GM19043 (cell line): Measurements from ENCODE around the gene SMIM7.
"Not testable (repeated sequence)": the region's sequence is repeated elsewhere in the genome, so short reads cannot be mapped to it uniquely, and the experiment has no call there.

Experiments
- ATAC-seq: cut with Tn5 transposase; IDR thresholded peaks from one replicate; pipeline ENCODE4 v1.9.1; 2021; ENCODE audit warnings: low read depth; ENCODE audit not compliant: unreplicated experiment

The SMIM7 gene

DNA sequence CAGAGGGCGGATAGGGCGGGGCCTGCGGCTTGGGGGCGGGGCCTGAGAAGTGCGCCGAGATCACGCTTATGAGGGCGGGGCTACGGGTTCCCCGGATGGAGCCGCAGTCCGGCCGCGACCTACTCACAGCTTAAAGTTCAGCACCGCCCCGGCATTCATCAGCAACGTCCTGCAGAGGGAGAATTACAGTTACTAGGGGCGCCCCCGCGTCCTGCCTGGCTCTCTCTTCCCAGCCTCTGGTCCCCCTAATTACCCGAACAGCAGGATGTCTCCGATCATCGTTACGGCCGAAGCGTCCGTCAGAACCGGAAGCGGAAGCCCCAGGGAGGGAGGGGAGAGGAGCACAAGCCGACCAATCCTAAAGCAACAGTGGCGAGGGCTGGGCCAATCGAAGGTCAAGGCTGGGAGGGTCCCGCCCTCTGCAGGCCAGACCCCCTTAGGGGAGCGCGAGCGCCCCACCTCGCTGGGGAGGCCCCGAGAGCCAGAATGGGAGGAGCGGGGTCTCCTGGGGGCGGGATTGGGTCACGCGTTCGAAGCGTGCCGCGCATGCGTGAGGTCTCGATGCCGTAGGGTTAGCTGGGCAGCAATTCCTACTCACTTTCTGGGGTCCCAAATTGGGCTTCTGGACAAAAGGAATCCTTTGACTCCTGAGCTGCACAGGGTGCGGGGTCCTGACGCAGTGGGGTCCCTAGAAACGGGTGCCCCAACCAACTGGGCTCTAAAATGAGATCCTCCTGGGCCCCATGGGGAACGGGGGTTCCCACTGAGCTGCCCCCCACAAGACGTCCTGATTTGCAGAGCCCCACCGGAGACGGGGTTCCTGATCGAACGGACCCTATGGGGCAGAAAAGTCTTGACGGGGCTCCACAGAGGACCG lies at the start of gene SMIM7:
TSS of gene SMIM7 (minus strand) at position 313 of the 877 bp plus-strand sequence. CDS start at position 279, 34 bp downstream.
- peak; percentile 86 for ATAC-seq

DNA sequence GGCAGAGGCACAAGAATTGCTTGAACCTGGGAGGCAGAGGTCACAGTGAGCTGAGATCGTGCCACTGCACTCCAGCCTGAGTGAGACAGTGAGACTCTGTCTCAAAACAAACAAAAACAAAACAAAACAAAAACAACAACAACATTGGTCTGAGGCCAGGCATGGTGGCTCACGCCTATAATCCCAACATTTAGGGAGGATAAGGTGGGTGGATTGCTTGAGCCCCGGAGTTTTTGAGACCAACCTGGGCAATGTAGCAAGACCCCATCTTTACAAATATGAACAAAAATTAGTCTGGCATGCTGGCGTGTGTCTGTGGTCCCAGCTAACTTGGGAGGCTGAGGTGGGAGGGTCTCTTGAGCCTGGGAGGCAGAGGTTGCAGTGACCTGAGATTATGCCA lies 43.7 kb upstream of the SMIM7 start:
- no peak for ATAC-seq

DNA sequence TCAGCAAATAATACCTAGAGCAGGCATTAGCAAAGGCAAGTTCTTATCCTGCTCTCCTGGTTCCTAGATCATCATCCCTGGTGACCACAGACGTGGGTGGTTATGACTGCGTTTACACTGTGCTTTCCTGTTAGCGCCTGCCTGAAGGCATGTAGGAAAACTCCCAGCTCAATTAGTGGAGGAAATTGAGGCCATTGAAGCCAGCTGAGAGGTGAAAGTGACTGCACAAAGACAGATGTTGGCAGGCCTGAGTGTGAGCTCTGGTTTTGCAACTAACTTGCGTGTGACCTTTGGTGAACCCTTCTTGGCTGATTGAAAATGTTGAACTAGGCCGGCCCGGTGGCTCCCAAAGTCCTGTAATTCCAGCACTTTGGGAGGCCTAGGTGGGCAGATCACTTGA lies 42.2 kb upstream of the SMIM7 start:
- ATAC-seq = no peak

DNA sequence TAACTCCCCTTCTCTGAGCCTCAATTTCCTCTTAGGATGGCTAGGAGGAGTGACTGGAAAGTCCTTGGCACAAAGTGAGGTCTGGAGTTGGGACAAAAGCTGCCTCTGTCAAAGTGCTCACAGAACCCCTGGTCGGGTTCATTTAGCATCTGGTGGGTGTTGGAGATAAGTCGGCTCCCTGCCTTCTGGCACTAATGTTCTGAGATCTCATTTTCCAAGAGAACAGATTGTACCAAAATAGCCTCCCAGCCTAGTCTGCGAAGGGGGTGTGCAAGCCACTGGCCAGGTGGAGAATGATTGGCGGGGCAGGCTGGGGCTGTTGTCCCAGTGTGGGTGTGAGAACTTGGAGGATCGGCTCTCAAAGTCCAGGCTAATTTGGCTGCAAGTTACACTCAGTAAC lies 39.0 kb upstream of the SMIM7 start:
- no peak for ATAC-seq

DNA sequence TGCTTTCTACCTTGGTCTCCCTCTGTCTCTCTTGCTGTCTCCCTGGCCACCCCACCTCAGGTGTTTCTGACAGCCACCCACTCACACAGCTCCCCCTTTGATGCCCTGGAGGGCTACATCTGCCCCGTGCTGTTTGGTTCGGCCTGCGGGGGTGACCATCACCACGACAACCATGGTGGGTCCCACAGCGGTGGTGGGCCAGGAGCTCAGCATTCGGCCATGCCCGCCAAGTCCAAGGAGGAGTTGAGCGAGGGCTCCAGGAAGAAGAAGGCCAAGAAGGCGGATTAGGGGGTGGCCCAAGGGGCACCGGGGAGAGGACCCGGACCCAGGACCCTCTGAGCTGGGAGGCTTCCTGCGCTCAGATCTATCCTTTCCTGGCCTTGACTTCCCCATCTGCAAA lies 28.1 kb upstream of the SMIM7 start:
- no peak for ATAC-seq

DNA sequence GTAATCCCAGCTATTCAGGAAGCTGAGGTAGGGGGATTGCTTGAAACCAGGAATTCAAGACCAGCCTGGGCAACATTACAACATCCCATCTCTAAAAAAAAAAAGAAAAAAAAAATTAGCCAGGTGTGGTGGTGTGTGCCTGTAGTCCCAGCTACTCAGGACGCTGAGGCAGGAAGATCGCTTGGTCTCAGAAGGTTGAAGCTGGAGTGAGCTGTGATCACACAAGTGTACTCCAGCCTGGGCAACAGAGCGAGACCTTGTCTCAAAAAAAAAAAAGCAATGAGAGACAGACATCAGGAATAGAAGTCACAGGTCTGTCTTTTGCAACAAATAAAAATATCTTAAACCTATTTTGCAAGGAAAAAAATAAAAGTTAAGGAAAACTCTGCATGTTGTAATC lies 24.3 kb upstream of the SMIM7 start:
- no peak for ATAC-seq

DNA sequence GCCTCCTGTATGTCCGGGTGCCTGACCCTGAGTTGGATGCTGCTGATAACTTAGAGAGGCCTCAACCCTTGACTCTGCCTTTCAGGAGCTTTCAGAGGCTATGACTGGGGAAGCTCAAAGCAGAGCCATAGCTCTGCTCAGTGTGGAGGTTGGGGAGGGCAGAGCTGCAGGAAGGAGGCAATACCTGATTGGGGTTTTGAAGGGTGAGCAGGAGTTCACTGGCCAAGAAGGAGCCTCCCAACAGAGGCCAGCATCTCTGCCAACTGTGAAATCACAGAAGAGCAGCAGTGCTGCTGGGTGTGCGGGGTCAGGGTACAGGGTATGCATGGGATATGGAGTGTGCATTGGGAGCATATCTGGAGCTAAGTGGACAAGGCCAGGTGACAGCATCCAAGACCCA lies 22.6 kb upstream of the SMIM7 start:
- no peak for ATAC-seq

DNA sequence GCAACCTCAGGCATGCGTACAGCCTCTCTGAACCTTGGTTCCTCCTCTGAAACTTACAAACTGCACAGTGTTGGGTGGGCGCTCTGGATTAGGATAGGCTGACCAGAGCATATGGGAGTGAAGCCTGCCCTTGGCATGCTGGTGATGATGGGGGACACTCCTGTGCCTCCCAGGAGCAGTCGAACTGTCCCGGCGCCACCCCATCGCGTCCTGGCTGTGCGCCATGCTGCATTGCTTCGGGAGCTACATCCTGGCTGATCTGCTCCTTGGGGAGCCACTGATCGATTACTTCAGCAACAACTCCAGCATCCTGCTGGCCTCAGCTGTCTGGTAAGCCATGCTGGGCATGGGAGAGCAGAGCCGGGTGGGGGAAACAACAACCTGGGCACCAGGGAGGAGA lies 19.9 kb upstream of the SMIM7 start:
- no peak for ATAC-seq

DNA sequence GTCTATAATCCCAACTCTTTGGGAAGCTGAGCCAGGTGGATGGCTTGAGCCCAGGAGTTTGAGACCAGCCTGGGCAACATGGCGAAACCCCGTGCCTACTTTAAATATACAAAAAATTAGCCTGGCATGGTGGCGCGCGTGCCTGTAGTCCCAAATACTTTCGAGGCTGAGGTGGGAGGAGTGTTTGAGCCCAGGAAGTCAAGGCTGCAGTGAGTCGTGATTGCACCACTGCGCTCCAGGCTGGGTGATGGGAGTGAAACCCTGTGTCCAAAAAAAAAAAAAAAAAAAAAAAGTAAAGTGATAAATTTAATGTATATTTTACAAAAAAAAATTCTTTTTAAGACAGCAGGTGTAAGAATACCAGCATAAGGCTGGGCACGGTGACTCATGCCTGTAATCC lies 18.6 kb upstream of the SMIM7 start:
- ATAC-seq = no peak

DNA sequence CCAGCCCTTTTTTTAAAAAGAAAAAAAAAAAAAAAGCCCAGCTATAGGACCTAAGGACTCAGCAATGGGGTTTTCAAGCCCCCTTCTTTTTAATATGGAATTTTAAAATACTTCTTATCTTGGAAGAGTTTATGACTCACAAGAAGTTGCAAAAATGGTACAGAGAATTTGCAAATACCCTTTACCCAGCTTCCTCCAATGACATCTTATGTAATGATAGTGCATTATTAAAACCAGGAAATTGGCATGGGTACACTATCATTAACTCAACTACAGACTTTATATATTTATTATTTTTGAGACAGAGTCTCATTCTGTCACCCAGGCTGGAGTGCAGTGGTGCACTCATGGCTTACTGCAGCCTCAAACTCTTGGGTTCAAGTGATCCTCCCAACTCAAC lies 17.1 kb upstream of the SMIM7 start:
- no peak for ATAC-seq

DNA sequence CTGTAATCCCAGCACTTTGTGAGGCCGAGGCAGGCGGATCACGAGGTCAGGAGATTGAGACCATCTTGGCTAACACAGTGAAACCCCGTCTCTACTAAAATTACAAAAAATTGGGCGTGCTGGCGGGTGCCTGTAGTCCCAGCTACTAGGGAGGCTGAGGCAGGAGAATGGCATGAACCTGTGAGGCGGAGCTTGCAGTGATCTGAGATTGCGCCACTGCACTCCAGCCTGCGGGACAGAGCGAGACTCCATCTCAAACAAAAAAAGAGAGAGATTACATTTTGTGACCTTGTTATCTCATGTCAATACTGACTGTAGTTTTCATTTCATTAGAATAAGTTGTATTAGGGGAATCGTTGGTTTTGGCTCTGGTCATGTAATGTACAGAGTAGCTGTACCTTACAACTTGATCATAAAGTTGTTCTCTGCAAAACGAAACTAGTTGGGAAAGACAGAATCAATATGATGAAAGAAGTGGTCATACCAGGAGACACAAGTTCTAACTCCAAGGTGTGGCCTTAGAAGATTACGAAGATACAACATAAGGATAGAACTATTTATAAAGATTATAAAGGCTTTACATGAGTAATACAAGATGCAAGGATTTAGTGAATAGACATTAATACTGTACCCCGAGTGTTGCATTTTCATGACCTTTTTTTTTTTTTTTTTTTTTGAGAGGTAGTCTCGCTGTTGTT lies 16.3 kb upstream of the SMIM7 start:
- ATAC-seq = no peak

DNA sequence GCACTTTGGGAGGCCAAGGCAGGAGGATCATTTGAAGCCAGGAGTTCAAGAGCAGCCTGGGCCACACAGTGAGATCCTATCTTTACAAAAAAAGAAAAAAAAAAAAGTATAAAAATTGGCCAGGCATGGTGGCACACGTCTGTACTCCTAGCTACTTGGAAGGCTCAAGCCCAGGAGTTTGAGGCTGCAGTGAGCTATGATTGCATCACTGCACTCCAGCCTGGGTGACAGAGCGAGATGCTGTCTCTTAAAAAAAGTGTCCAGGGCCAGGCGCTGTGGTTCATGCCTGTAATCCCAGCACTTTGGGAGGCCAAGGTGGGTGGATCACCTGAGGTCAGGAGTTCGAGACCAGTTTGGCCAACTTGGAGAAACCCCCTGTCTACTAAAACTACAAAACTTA lies 13.9 kb upstream of the SMIM7 start:
- ATAC-seq = not testable (repeated sequence)

DNA sequence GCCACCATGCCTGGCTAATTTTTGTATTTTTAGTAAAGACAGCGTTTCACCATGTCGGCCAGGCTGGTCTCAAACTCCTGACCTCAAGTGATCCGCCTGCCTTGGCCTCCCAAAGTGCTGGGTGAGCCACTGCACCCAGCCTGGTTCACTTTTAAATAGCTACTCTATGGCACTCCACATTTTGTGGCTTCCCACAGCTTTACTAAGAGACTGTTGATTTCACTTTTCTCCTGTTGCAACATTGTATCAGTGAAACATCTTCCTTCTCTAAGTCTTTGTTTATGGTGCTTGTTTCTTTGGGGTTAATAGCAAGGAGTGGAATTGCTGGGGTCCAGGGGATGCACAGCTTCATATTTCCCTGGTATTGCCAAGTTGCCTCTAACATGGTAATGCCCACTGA lies 13.3 kb upstream of the SMIM7 start:
- no peak for ATAC-seq

DNA sequence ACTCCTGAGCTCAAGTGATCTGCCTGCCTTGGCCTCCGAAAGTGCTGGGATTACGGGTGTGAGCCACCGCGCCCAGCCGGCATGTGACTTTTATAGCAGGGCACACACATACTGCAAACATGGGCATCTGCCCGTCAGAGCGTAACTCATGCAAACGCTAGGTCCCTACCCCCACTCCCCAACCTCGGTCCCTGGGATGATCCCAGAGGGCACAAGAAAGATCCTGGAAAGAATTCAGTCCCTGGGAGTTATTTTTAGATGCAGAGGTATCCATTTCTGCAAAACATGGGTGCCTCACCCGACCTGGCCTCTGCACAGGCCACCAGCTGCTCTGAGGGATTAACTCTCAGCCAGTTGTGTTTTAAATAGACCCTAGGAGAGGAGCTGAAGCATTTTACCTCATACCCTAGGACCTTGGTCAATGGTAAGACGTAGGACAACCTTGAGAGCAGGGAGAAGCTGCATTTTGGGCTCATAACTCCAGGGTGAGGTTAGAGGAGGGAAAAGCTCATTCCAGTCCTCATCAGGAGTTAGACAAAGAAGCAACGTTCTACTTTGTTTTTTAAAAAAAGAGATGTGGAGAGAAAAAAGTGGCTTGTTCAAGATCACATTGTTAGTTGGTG lies 11.8 kb upstream of the SMIM7 start:
- ATAC-seq = no peak

DNA sequence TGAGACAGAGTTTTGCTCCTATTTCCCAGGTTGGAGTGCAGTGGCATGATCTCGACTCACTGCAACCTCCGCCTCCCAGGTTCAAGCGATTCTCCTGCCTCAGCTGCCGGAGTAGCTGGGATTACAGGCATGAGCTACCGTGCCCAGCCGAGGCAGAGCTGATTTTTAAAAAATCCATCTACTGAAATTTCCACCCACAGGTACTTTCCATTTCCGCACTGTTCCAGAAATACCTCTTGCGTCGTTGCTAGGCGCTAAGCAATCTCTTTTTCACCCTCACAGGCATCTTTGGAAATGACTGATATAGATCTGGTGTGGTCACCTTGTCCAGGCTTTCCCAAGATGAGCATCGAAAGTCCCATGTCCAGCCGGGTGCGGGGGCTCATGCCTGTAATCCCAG lies 10.3 kb upstream of the SMIM7 start:
- no peak for ATAC-seq

DNA sequence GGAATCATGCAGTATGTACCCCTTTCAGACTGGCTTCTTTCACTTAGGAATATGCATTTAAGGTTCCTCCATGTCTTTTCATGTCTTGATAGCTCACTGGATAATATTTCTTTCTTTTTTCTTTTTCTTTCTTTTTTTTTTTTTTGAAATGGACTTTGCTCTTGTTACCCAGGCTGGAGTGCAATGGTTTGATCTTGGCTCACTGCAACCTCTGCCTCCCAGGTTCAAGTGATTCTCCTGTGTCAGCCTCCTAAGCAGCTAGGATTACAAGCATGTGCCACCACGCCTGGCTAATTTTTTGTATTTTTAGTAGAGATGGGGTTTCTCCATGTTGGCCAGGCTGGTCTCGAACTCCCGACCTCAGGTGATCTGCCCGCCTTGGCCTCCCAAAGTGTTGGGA lies 8.8 kb upstream of the SMIM7 start:
- not testable (repeated sequence) for ATAC-seq

DNA sequence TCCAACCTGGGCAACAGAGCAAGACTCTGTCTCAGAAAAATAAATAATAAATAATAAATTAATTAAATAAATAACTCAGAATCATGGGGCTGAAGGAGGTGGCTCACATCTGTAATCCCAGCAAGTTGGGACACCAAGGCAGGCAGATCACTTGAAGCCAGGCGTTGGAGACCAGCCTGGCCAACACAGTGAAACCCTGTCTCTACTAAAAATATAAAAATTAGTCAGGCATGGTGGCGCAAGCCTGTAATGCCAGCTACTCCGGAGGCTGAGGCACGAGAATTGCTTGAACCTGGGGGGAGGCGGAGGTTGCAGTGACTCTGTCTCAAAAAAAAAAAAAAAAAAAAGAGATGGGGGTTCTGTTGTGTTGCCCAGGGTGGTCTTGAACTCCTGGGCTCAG lies 8.2 kb upstream of the SMIM7 start:
- no peak for ATAC-seq

DNA sequence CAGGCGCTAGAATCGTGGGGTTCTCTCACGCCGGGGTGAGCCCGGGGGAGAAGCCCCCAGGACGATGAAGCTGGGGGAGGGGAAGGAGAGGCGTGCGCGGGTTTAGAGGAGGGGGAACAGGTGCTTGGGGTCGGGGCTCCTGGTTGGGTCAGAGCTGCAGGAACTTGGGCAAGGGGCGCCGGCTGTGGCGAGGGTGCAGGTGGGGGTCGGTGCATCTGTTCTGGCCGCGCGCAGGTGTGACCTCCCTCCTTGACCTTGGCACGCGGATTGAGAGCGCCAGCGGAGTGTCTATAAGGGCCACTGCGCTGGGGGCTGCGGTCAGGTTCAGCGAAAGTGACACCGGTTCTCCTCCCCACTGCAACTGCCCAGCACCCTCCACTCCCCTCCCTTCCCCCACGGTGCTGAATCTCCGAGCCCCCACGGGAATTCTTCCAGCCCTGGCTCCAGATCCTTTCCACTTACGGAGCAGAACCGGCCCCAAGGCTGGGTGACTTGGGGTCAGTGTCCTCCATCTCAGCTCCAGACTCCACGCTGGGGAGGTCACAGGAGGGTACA lies 1.6 kb upstream of the SMIM7 start:
- no peak for ATAC-seq

DNA sequence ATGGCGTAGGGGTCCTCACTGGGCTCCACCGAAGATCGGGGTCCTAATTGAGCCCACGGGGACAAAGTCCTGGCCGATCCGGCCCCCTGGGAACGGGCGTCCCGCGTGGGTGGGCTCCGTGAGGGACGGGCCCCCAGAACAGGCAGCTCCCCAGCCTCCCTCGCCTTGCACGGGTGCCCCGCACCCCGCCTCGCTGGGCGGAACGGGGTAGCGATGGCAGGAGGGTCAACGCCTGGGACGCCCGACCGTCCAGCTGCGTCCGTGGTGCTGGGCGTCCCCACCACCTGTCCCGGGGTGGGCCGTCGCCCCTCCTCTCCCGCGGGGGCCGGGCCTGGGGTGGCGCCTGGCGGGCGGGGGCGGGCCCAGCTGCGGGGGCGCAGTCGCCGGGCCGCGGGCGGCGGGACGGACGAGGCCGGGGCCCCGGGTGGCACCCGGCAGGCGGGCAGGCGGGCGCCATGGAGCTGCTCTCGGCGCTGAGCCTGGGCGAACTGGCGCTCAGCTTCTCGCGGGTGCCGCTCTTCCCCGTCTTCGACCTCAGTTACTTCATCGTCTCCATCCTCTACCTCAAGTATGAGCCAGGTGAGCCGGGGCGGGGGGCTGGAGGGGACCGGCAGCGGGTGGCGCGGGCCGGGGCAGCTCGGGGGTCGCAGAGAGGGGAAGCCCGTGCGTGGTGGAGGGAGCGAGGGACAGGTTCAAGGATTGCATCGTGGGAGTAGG lies 977 bp upstream of the SMIM7 start, which contains the start of gene TMEM38A:
TSS of gene TMEM38A (plus strand) at position 377 of the 717 bp plus-strand sequence. CDS start at position 456, 79 bp downstream.
- ATAC-seq = no peak

DNA sequence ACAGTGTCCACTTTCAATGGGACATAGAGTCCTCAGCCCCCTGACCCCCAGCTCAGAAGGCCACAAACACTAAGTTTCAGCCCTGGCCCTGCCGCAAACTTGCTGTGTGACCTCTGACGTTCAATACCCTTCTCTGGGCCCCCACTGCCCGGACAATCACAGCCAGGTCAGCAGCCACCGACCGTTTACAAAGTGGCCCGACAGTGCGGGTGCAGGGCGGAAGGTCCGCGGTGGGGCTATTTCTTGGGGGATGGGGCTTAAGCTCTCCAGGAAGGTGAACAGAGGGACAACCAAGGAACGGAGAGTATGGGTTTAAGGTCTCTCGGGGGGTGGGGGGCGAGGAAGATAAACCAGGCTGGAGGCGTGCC lies 496 bp downstream of the SMIM7 start:
- no peak for ATAC-seq

DNA sequence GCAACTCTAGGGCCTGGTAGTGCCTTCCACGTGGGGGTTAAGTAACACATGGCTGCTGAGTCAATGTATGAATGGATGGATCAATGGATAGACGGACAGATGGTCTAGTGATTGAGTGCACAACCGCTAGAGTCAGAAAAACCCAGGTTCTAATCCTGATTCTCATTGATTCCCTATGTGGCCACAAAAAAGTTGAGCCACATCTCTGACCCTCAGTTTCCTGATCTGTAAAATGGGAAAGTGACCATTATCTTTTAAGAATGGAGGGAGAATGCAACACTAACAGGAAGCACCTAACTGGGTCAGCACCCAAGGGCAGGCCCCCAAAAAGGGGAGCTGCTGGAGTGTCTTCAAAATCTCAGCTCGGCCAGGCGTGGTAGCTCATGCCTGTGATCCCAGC lies 2.6 kb downstream of the SMIM7 start:
- no peak for ATAC-seq
